ENCODE results near the gene TMEM266. TPM values are rescaled to one million over a fixed set of nuclear protein-coding genes. Genes with fewer than 3 reads are reported as not detected.

Gene TMEM266
- polyA plus RNA-seq, 3 donors: not detected

DNA sequence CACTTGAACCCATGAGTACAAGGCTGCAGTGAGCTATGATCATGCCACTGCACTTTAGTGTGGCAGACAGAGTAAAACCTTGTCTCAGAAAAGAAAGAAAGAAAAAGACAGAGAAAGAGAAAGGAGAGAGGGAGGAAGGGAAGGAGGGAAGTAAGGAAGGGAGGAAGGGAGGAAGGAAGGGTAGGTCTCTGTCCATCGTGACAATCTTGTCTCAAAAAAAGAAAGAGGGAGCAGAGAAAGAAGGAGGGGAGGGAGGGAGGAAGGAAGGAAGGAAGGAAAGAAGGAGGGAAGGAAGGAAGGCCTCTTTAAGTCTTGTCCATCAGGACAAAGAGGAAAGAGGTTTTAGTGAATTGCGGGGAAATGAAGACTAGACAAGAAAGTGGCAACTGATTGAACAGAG, 129.3 kb downstream of the TMEM266 start:
- no peaks in the 10 kb centered on the region for H3K79me2 ChIP-seq (ENCODE audit: insufficient read depth, low read length)
- H3K36me3 Mint-ChIP-seq: no peaks in the 10 kb centered on the region
- no peak overlapping the region for H3K27ac ChIP-seq (ENCODE audit: low read depth in 1 of 2, low read length in 2 of 2)
- H3K4me1 Mint-ChIP-seq: peaks cover 18% of the 10 kb centered on the region
- peaks cover 46 to 57% (median 52%) of the 10 kb centered on the region in 3 donors for H3K27me3 Mint-ChIP-seq (ENCODE audit: low read depth in 3 of 3)
- no peak overlapping the region for H3K4me2 ChIP-seq (replicated peaks; ENCODE audit: extremely low read depth, low read length, poor library complexity, severe bottlenecking)
- H3K27me3 ChIP-seq (ENCODE audit: control insufficient read depth in 2 of 2, insufficient read depth in 2 of 2, low read length in 2 of 2): peaks cover 6 to 44% of the 10 kb centered on the region in 2 donors
- 36% methylated on average over 2 of the region's 2 CpGs for WGBS (ENCODE audit: insufficient coverage)
- H3K9ac ChIP-seq (ENCODE audit: insufficient read depth, low read length, poor library complexity, severe bottlenecking): no peak overlapping the region
- H4K20me1 ChIP-seq (ENCODE audit: insufficient read depth, low read length): no peaks in the 10 kb centered on the region
- no peak overlapping the region for H2AFZ ChIP-seq (ENCODE audit: insufficient read depth, low read depth, low read length, poor library complexity, severe bottlenecking)
- H3K27ac Mint-ChIP-seq: peak overlapping the region in 2 of 7 donors; percentile 14 to 21
- no peaks in the 10 kb centered on the region for H3K36me3 ChIP-seq (replicated peaks in 1 of 2; ENCODE audit: control insufficient read depth in 1 of 2, insufficient read depth in 2 of 2, low read length in 2 of 2)
- H3K9me3 ChIP-seq (replicated peaks in 1 of 2; ENCODE audit: control insufficient read depth in 1 of 2, insufficient read depth in 1 of 2, low read length in 2 of 2): peaks cover 0 to 5% of the 10 kb centered on the region in 2 donors
- TF ChIP-seq, protein P1, sequence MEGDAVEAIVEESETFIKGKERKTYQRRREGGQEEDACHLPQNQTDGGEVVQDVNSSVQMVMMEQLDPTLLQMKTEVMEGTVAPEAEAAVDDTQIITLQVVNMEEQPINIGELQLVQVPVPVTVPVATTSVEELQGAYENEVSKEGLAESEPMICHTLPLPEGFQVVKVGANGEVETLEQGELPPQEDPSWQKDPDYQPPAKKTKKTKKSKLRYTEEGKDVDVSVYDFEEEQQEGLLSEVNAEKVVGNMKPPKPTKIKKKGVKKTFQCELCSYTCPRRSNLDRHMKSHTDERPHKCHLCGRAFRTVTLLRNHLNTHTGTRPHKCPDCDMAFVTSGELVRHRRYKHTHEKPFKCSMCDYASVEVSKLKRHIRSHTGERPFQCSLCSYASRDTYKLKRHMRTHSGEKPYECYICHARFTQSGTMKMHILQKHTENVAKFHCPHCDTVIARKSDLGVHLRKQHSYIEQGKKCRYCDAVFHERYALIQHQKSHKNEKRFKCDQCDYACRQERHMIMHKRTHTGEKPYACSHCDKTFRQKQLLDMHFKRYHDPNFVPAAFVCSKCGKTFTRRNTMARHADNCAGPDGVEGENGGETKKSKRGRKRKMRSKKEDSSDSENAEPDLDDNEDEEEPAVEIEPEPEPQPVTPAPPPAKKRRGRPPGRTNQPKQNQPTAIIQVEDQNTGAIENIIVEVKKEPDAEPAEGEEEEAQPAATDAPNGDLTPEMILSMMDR (IDR thresholded peaks at IDR 0.05): no peak
- DNase-seq: no peak
- peaks cover 13 to 17% of the 10 kb centered on the region in 2 donors for H3K4me1 ChIP-seq (ENCODE audit: control insufficient read depth in 1 of 2, insufficient read depth in 2 of 2, low read length in 2 of 2)
- H3K4me3 Mint-ChIP-seq: peak overlapping the region in 1 of 2 donors; percentile 61
- peaks cover 2 to 11% (median 8%) of the 10 kb centered on the region in 7 donors for H3K9me3 Mint-ChIP-seq
- no peak overlapping the region for H3K4me3 ChIP-seq (replicated peaks in 1 of 3; ENCODE audit: low read depth in 2 of 3, low read length in 3 of 3)
- intact Hi-C loops (cut with micrococcal nuclease): no loop called here

DNA sequence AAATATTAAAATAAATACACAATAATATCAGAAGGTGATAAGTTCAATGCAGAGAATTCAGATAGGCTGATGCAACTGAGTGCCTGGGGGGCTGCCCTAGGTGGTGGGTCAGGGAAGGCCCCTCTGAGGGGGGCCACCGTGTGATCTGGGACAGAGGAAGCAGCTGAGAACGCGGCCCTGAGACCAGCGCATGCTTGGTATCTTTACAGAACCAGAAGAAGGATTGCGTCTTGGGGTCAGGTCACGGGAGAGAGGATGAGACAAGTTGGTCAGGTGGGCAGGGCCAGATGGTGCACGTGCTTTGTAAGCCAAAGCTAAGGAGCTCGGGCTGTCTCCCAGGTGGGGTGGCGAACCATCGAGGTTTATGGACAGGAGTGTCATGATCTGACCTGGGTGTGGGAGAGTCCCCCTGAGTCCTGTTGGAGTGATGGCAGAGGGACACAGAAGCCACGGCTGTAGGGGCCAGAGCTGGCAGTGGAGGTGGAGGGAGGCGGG, 130.3 kb downstream of the TMEM266 start:
- H3K9ac ChIP-seq (ENCODE audit: insufficient read depth, low read length, poor library complexity, severe bottlenecking): no peak overlapping the region
- TF ChIP-seq, protein P1 (IDR thresholded peaks at IDR 0.05): no peak
- H3K36me3 Mint-ChIP-seq: no peaks in the 10 kb centered on the region
- H3K4me2 ChIP-seq (replicated peaks; ENCODE audit: extremely low read depth, low read length, poor library complexity, severe bottlenecking): no peak overlapping the region
- H3K27me3 Mint-ChIP-seq (ENCODE audit: low read depth in 3 of 3): peaks cover 46 to 57% (median 49%) of the 10 kb centered on the region in 3 donors
- intact Hi-C loops (cut with micrococcal nuclease): no loop called here
- 50% methylated on average over 11 of the region's 12 CpGs for WGBS (ENCODE audit: insufficient coverage)
- DNase-seq: no peak
- H2AFZ ChIP-seq (ENCODE audit: insufficient read depth, low read depth, low read length, poor library complexity, severe bottlenecking): no peak overlapping the region
- H3K4me1 ChIP-seq (ENCODE audit: control insufficient read depth in 1 of 2, insufficient read depth in 2 of 2, low read length in 2 of 2): peaks cover 13 to 17% of the 10 kb centered on the region in 2 donors
- no peaks in the 10 kb centered on the region for H3K79me2 ChIP-seq (ENCODE audit: insufficient read depth, low read length)
- H3K27ac Mint-ChIP-seq: no peak overlapping the region
- no peak overlapping the region for H3K4me3 ChIP-seq (replicated peaks in 1 of 3; ENCODE audit: low read depth in 2 of 3, low read length in 3 of 3)
- peaks cover 6 to 44% of the 10 kb centered on the region in 2 donors for H3K27me3 ChIP-seq (ENCODE audit: control insufficient read depth in 2 of 2, insufficient read depth in 2 of 2, low read length in 2 of 2)
- H3K27ac ChIP-seq (ENCODE audit: low read depth in 1 of 2, low read length in 2 of 2): no peak overlapping the region
- H3K9me3 Mint-ChIP-seq: peaks cover 2 to 11% (median 8%) of the 10 kb centered on the region in 7 donors
- peaks cover 20% of the 10 kb centered on the region for H3K4me1 Mint-ChIP-seq
- peaks cover 0 to 5% of the 10 kb centered on the region in 2 donors for H3K9me3 ChIP-seq (replicated peaks in 1 of 2; ENCODE audit: control insufficient read depth in 1 of 2, insufficient read depth in 1 of 2, low read length in 2 of 2)
- no peaks in the 10 kb centered on the region for H4K20me1 ChIP-seq (ENCODE audit: insufficient read depth, low read length)
- H3K36me3 ChIP-seq (replicated peaks in 1 of 2; ENCODE audit: control insufficient read depth in 1 of 2, insufficient read depth in 2 of 2, low read length in 2 of 2): no peaks in the 10 kb centered on the region
- H3K4me3 Mint-ChIP-seq: peak overlapping the region in 1 of 2 donors; percentile 90

Data from CD14-positive monocyte (primary cell).